ENCODE data around the gene TRIO. TPM values are rescaled to one million over a fixed set of nuclear protein-coding genes. Genes with fewer than 3 reads are reported as not detected.

TRIO gene
- total RNA-seq, 1 donor from 2014 or later: 148 TPM

GRCh38 chr5:14406554-14406849 lies 263.4 kb downstream of the TRIO start:
- TF ChIP-seq CTCF (IDR thresholded peaks at IDR 0.05): no peak
- Histone ChIP-seq H3K27ac (no peak overlapping the region), H3K4me1 (no peaks in the 10 kb centered on the region), H3K36me3 (peaks cover 79% of the 10 kb centered on the region), H3K27me3 (ENCODE audit: low read depth) (no peaks in the 10 kb centered on the region), H3K9me3 (no peaks in the 10 kb centered on the region), H3K4me3 (no peak overlapping the region)
- ATAC-seq (no peak), DNase-seq (no peak)
- intact Hi-C loops (cut with DNase I): no loop called here

- ATAC-seq (no peak), DNase-seq (no peak)
- Histone ChIP-seq H3K36me3 (peaks cover 80% of the 10 kb centered on the region), H3K4me3 (no peak overlapping the region), H3K9me3 (no peaks in the 10 kb centered on the region), H3K27ac (no peak overlapping the region), H3K27me3 (ENCODE audit: low read depth) (no peaks in the 10 kb centered on the region), H3K4me1 (no peaks in the 10 kb centered on the region)
- TF ChIP-seq CTCF (IDR thresholded peaks at IDR 0.05): no peak
- intact Hi-C loops (cut with DNase I): no loop called here
These were observed 263.9 kb downstream of the TRIO start for GRCh38 chr5:14407051-14407450.

- intact Hi-C loops (cut with DNase I): no loop called here
- Histone ChIP-seq H3K27me3 (ENCODE audit: low read depth) (no peaks in the 10 kb centered on the region), H3K36me3 (peaks cover 87% of the 10 kb centered on the region), H3K9me3 (no peaks in the 10 kb centered on the region), H3K4me3 (no peak overlapping the region), H3K4me1 (no peaks in the 10 kb centered on the region), H3K27ac (no peak overlapping the region)
- TF ChIP-seq CTCF (IDR thresholded peaks at IDR 0.05): no peak
- ATAC-seq: peak in 1 of 2 donors; percentile 14
- no peak for DNase-seq
These were observed 264.6 kb downstream of the TRIO start for GRCh38 chr5:14407746-14408175.

- no peak for ATAC-seq
- DNase-seq: no peak
These were observed 265.9 kb downstream of the TRIO start for GRCh38 chr5:14408969-14409586.

GRCh38 chr5:14410068-14410393 lies 266.9 kb downstream of the TRIO start:
- Histone ChIP-seq H3K27ac (peak overlapping the region; percentile 21), H3K9me3 (no peaks in the 10 kb centered on the region), H3K27me3 (ENCODE audit: low read depth) (no peaks in the 10 kb centered on the region), H3K4me1 (no peaks in the 10 kb centered on the region), H3K36me3 (peaks cover 100% of the 10 kb centered on the region), H3K4me3 (no peak overlapping the region)
- ATAC-seq (no peak), DNase-seq (no peak)
- no peak for TF ChIP-seq CTCF (IDR thresholded peaks at IDR 0.05)
- intact Hi-C loops (cut with DNase I): no loop called here

More at GRCh38 chr5:14408969-14409586, 265.9 kb downstream of the TRIO start:
- intact Hi-C loops (cut with DNase I): no loop called here
- H3K4me3 ChIP-seq: no peak overlapping the region
- TF ChIP-seq CTCF (IDR thresholded peaks at IDR 0.05): no peak
- no peak overlapping the region for H3K27ac ChIP-seq
- H3K9me3 ChIP-seq: no peaks in the 10 kb centered on the region
- H3K36me3 ChIP-seq: peaks cover 99% of the 10 kb centered on the region
- H3K4me1 ChIP-seq: no peaks in the 10 kb centered on the region
- no peaks in the 10 kb centered on the region for H3K27me3 ChIP-seq (ENCODE audit: low read depth)
